Measurements from ENCODE around the gene SAMD4B.

DNA sequence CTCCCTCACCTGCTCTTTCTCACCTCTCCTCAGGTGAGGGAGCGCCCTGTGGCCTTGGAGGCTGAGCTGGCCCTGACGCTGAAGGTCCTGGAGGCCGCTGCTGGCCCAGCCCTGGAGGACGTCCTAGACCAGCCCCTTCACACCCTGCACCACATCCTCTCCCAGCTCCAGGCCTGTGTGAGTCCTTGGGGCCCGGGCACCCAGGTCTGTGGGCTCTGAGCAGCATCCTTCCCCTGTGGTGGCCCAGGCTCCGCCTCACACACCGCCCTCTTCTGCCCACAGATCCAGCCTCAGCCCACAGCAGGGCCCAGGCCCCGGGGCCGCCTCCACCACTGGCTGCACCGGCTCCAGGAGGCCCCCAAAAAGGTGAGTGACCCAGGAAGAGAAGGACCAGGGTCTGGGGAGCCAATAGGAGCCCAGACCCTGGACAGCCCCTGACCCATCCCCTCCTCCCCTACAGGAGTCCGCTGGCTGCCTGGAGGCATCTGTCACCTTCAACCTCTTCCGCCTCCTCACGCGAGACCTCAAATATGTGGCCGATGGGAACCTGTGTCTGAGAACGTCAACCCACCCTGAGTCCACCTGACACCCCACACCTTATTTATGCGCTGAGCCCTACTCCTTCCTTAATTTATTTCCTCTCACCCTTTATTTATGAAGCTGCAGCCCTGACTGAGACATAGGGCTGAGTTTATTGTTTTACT is 44.1 kb upstream of the SAMD4B start:
- TF ChIP-seq, protein P1, sequence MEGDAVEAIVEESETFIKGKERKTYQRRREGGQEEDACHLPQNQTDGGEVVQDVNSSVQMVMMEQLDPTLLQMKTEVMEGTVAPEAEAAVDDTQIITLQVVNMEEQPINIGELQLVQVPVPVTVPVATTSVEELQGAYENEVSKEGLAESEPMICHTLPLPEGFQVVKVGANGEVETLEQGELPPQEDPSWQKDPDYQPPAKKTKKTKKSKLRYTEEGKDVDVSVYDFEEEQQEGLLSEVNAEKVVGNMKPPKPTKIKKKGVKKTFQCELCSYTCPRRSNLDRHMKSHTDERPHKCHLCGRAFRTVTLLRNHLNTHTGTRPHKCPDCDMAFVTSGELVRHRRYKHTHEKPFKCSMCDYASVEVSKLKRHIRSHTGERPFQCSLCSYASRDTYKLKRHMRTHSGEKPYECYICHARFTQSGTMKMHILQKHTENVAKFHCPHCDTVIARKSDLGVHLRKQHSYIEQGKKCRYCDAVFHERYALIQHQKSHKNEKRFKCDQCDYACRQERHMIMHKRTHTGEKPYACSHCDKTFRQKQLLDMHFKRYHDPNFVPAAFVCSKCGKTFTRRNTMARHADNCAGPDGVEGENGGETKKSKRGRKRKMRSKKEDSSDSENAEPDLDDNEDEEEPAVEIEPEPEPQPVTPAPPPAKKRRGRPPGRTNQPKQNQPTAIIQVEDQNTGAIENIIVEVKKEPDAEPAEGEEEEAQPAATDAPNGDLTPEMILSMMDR (IDR thresholded peaks at IDR 0.05): no peak
- TF ChIP-seq POLR2A (IDR thresholded peaks at IDR 0.05): no peak

Measured in stomach (tissue), 4 donors.